MM.1S (cell line): ENCODE results near the gene VPS13C.

ENCODE experiments used
- DNase-seq: peaks from one replicate; pipeline ENCODE4 v3.0.0-alpha.2; 2015
- H2AFZ ChIP-seq: fragments of 300-600 bp; sonication (generic); 2 replicates; pipeline ENCODE4 v1.6.0; 2016; ENCODE audit warnings: antibody characterized with exemption, low read length
- H3F3A ChIP-seq: fragments of 300-600 bp; sonication (generic); 2 replicates; pipeline ENCODE4 v1.6.1; 2016; ENCODE audit warnings: mild to moderate bottlenecking, antibody characterized with exemption, low read length, moderate library complexity, mixed read lengths; ENCODE audit not compliant: insufficient read depth
- H3K27ac ChIP-seq: fragments of 300-600 bp; sonication (generic); 2 replicates; pipeline ENCODE4 v1.5.1; 2016; ENCODE audit warnings: mild to moderate bottlenecking, low read length
- H3K27me3 ChIP-seq: fragments of 300-600 bp; sonication (generic); replicated peaks from 2 replicates; pipeline ENCODE4 v1.6.0; 2016; ENCODE audit warnings: low read length; ENCODE audit not compliant: insufficient read depth
- H3K36me3 ChIP-seq: fragments of 300-600 bp; sonication (generic); replicated peaks from 2 replicates; pipeline ENCODE4 v1.6.1; 2016; ENCODE audit warnings: mild to moderate bottlenecking, low read length, mixed read lengths; ENCODE audit not compliant: insufficient read depth
- H3K4me1 ChIP-seq: fragments of 300-600 bp; sonication (generic); 2 replicates; pipeline ENCODE4 v1.6.1; 2016; ENCODE audit warnings: low read length, mixed read lengths
- H3K4me2 ChIP-seq: fragments of 300-600 bp; sonication (generic); 2 replicates; pipeline ENCODE4 v1.6.0; 2016; ENCODE audit warnings: low read depth, low read length
- H3K4me3 ChIP-seq: fragments of 300-600 bp; sonication (generic); 2 replicates; pipeline ENCODE4 v1.5.1; 2016; ENCODE audit warnings: low read length, mixed read lengths
- H3K79me2 ChIP-seq: fragments of 300-600 bp; sonication (generic); 2 replicates; pipeline ENCODE4 v1.6.1; 2016; ENCODE audit warnings: mixed run types, low read length, mixed read lengths
- H3K9ac ChIP-seq: fragments of 300-600 bp; sonication (generic); 2 replicates; pipeline ENCODE4 v1.6.1; 2016; ENCODE audit warnings: low read length, mixed read lengths
- H3K9me2 ChIP-seq: fragments of 300-600 bp; sonication (generic); replicated peaks from 2 replicates; pipeline ENCODE4 v1.6.1; 2016; ENCODE audit warnings: mild to moderate bottlenecking, low read length, mixed read lengths; ENCODE audit not compliant: insufficient read depth
- H3K9me3 ChIP-seq: fragments of 300-600 bp; sonication (generic); replicated peaks from 2 replicates; pipeline ENCODE4 v1.6.1; 2016; ENCODE audit warnings: mild to moderate bottlenecking, low read length, mixed read lengths; ENCODE audit not compliant: insufficient read depth
- H4K20me1 ChIP-seq: fragments of 300-600 bp; sonication (generic); 2 replicates; pipeline ENCODE4 v1.6.1; 2016; ENCODE audit warnings: mild to moderate bottlenecking, low read length, moderate library complexity, mixed read lengths; ENCODE audit not compliant: insufficient read depth
- CTCF ChIP-seq: fragments of 300-600 bp; sonication (generic); IDR thresholded peaks from 2 replicates; pipeline ENCODE4 v1.5.1; 2016; ENCODE audit warnings: antibody characterized with exemption, low read length, mixed read lengths
- EZH2 ChIP-seq: fragments of 300-600 bp; sonication (generic); optimal IDR thresholded peaks from 2 replicates; pipeline ENCODE3; 2017; ENCODE audit warnings: low read depth, mild to moderate bottlenecking, antibody characterized with exemption, low read length, mixed read lengths
- EZH2phosphoT487 ChIP-seq: fragments of 300-600 bp; sonication (generic); IDR thresholded peaks from 2 replicates; pipeline ENCODE4 v1.6.1; 2018; ENCODE audit warnings: antibody characterized with exemption, low read length

Gene VPS13C

DNA sequence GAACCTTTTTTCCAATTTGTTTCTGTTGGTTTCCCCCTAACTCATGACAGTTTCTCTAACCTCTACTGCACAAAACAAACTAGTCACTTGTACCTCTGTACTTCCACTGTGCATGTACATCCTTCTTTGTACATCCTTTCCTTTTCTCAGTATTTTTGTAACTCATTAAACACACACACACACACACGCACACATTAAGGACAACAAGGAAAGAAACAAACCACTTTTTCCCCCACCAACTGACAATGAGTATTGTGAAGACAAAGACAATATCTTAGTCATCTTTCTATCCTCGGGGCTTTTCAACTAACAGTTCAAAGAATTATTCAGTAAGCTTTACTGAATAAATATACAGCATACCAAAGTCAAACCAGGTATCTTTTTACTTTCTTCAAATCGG lies 170.5 kb downstream of the VPS13C start:
- no peak overlapping the region for H3K4me2 ChIP-seq
- H2AFZ ChIP-seq: no peak overlapping the region
- no peak overlapping the region for H3K27ac ChIP-seq
- TF ChIP-seq CTCF (no peak), EZH2phosphoT487 (no peak), EZH2 (no peak)
- no peaks in the 10 kb centered on the region for H3K27me3 ChIP-seq
- DNase-seq: no peak
- no peaks in the 10 kb centered on the region; the same call in 1 of the 2 replicates for H3K36me3 ChIP-seq
- no peaks in the 10 kb centered on the region for H3K9me3 ChIP-seq
- H3F3A ChIP-seq: no peaks in the 10 kb centered on the region
- H3K4me3 ChIP-seq: no peak overlapping the region
- no peak overlapping the region for H3K9ac ChIP-seq
- H3K79me2 ChIP-seq: no peaks in the 10 kb centered on the region
- no peaks in the 10 kb centered on the region for H3K4me1 ChIP-seq
- no peaks in the 10 kb centered on the region for H4K20me1 ChIP-seq
- no peaks in the 10 kb centered on the region for H3K9me2 ChIP-seq

GRCh38 chr15:61888074-61888780 lies 172.0 kb downstream of the VPS13C start:
- H3K9me3 ChIP-seq: no peaks in the 10 kb centered on the region
- H3F3A ChIP-seq: no peaks in the 10 kb centered on the region
- no peaks in the 10 kb centered on the region for H4K20me1 ChIP-seq
- no peak for DNase-seq
- no peaks in the 10 kb centered on the region for H3K27me3 ChIP-seq
- H3K9me2 ChIP-seq: no peaks in the 10 kb centered on the region
- H3K4me1 ChIP-seq: no peaks in the 10 kb centered on the region
- H3K79me2 ChIP-seq: no peaks in the 10 kb centered on the region
- no peak overlapping the region for H3K9ac ChIP-seq
- no peak overlapping the region for H3K4me2 ChIP-seq
- no peak for TF ChIP-seq CTCF
- no peak for TF ChIP-seq EZH2phosphoT487
- no peak for TF ChIP-seq EZH2
- H3K36me3 ChIP-seq: no peaks in the 10 kb centered on the region
- H2AFZ ChIP-seq: no peak overlapping the region
- no peak overlapping the region for H3K4me3 ChIP-seq
- no peak overlapping the region for H3K27ac ChIP-seq

DNA sequence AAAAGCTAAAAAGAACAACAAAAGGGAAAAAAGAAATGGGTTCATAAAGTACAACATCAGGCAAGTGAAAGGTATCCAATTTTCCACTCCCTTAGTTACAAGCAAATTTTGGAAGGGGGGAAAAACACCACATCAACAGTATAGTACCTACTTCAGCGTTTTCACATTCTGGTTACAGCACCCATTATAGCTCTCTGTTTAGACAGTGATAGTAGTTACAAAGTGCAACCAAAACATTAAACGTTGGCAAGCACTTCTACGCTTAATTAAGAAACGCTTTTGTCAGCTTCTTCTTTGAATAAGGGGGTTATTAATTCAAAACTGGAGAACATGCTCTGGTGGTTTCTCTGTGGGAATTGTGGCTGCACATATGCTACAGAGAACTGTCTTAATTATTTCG lies 180.2 kb downstream of the VPS13C start:
- no peak overlapping the region for H3K4me2 ChIP-seq
- H3K9ac ChIP-seq: no peak overlapping the region
- no peaks in the 10 kb centered on the region for H4K20me1 ChIP-seq
- no peak for DNase-seq
- no peak overlapping the region for H2AFZ ChIP-seq
- H3K4me1 ChIP-seq: no peaks in the 10 kb centered on the region
- H3K27ac ChIP-seq: no peak overlapping the region
- no peaks in the 10 kb centered on the region for H3K9me2 ChIP-seq
- H3F3A ChIP-seq: no peaks in the 10 kb centered on the region
- no peak overlapping the region for H3K4me3 ChIP-seq
- H3K9me3 ChIP-seq: no peaks in the 10 kb centered on the region
- no peaks in the 10 kb centered on the region for H3K27me3 ChIP-seq
- H3K36me3 ChIP-seq: 0 out of 2 replicates have a peak, but pooled peaks cover 4% of the 10 kb centered on the region
- no peak for TF ChIP-seq CTCF
- TF ChIP-seq EZH2phosphoT487: no peak
- H3K79me2 ChIP-seq: no peaks in the 10 kb centered on the region
